Stimulated activated CD4-positive, alpha-beta T cell treated with anti-CD3 and anti-CD28 coated beads, Interleukin-2, amount 100 ng/mL, for 24 hours (primary cell): ENCODE measurements around the gene ZBTB1.

Source experiments
- DNase-seq, 2 donors: peaks; one replicate each; pipeline ENCODE4 v3.0.0-alpha.2; 2020

ZBTB1 gene

GRCh38 chr14:64504310-64504896 lies at the start of gene ZBTB1:
Gene ZBTB1, plus strand, starts transcription at chr14:64504770. Its CDS starts 16,735 bp downstream, at chr14:64521505.
- peak; percentile 86 to 88 for DNase-seq

GRCh38 chr14:64459405-64460136 lies 45.0 kb upstream of the ZBTB1 start:
- DNase-seq, result no peak

GRCh38 chr14:64461221-64461620 lies 43.3 kb upstream of the ZBTB1 start:
- no peak for DNase-seq

- DNase-seq, result no peak
These were observed 41.4 kb upstream of the ZBTB1 start for GRCh38 chr14:64463195-64463594.

GRCh38 chr14:64463873-64464272 lies 40.7 kb upstream of the ZBTB1 start:
- no peak for DNase-seq

- DNase-seq, result no peak
These were observed 39.9 kb upstream of the ZBTB1 start for GRCh38 chr14:64464651-64465050.

- peak; percentile 65 to 70 for DNase-seq
These were observed 39.3 kb upstream of the ZBTB1 start, which contains the start of gene AKAP5 for GRCh38 chr14:64465191-64465822. Gene AKAP5, plus strand, starts transcription at chr14:64465499. Its CDS starts 2,896 bp downstream, at chr14:64468395.

- DNase-seq, result no peak
These were observed 38.6 kb upstream of the ZBTB1 start for GRCh38 chr14:64465831-64466554.

GRCh38 chr14:64467101-64467500 lies 37.5 kb upstream of the ZBTB1 start:
- no peak for DNase-seq

- DNase-seq, result no peak
These were observed 37.0 kb upstream of the ZBTB1 start for GRCh38 chr14:64467566-64467965.

GRCh38 chr14:64468451-64468850 lies 36.1 kb upstream of the ZBTB1 start:
- DNase-seq, result no peak

GRCh38 chr14:64474041-64474440 lies 30.5 kb upstream of the ZBTB1 start:
- no peak for DNase-seq

GRCh38 chr14:64474698-64475097 lies 29.9 kb upstream of the ZBTB1 start:
- DNase-seq, result no peak

- no peak for DNase-seq
These were observed 28.8 kb upstream of the ZBTB1 start for GRCh38 chr14:64475585-64476273.

GRCh38 chr14:64476438-64476837 lies 28.1 kb upstream of the ZBTB1 start:
- DNase-seq, result no peak

GRCh38 chr14:64478634-64479250 lies 25.8 kb upstream of the ZBTB1 start:
- DNase-seq, result no peak

- no peak for DNase-seq
These were observed 15.9 kb upstream of the ZBTB1 start for GRCh38 chr14:64488590-64489099.

GRCh38 chr14:64491637-64492036 lies 12.9 kb upstream of the ZBTB1 start:
- DNase-seq, result no peak

GRCh38 chr14:64493455-64493854 lies 11.1 kb upstream of the ZBTB1 start:
- no peak for DNase-seq

GRCh38 chr14:64495252-64495651 lies 9.3 kb upstream of the ZBTB1 start:
- DNase-seq, result no peak

- DNase-seq, result no peak
These were observed 7.8 kb upstream of the ZBTB1 start for GRCh38 chr14:64496764-64497163.

GRCh38 chr14:64500088-64500487 lies 4.5 kb upstream of the ZBTB1 start:
- DNase-seq, result no peak
